ENCODE results near the gene PRKCA.

Gene PRKCA

DNA sequence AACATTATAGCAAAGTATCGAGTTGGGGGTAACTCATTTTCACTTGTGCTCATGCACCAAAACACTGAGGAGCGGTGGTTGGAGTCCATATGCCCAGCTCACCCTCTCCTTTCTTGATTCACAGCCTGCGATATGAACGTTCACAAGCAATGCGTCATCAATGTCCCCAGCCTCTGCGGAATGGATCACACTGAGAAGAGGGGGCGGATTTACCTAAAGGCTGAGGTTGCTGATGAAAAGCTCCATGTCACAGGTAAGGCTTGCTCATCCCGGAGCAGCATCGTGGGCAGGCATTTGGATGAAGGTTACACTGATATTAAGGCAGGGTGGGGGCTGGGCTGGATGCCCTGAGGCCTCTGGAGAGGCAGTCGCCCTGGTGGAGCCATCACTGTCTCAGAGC, 342.8 kb downstream of the PRKCA start:
- TF ChIP-seq TAF1 (IDR thresholded peaks at IDR 0.05; ENCODE audit: borderline replicate concordance, insufficient read depth, low read length) (no peak), FOXP2 (optimal IDR thresholded peaks at IDR 0.05; ENCODE audit: borderline replicate concordance, extremely low read depth, extremely low read length, insufficient read depth) (no peak), POLR2AphosphoS5 (IDR thresholded peaks at IDR 0.05; ENCODE audit: low read depth, low read length) (no peak)
- TF ChIP-seq, protein P1, sequence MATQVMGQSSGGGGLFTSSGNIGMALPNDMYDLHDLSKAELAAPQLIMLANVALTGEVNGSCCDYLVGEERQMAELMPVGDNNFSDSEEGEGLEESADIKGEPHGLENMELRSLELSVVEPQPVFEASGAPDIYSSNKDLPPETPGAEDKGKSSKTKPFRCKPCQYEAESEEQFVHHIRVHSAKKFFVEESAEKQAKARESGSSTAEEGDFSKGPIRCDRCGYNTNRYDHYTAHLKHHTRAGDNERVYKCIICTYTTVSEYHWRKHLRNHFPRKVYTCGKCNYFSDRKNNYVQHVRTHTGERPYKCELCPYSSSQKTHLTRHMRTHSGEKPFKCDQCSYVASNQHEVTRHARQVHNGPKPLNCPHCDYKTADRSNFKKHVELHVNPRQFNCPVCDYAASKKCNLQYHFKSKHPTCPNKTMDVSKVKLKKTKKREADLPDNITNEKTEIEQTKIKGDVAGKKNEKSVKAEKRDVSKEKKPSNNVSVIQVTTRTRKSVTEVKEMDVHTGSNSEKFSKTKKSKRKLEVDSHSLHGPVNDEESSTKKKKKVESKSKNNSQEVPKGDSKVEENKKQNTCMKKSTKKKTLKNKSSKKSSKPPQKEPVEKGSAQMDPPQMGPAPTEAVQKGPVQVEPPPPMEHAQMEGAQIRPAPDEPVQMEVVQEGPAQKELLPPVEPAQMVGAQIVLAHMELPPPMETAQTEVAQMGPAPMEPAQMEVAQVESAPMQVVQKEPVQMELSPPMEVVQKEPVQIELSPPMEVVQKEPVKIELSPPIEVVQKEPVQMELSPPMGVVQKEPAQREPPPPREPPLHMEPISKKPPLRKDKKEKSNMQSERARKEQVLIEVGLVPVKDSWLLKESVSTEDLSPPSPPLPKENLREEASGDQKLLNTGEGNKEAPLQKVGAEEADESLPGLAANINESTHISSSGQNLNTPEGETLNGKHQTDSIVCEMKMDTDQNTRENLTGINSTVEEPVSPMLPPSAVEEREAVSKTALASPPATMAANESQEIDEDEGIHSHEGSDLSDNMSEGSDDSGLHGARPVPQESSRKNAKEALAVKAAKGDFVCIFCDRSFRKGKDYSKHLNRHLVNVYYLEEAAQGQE (IDR thresholded peaks at IDR 0.05; ENCODE audit: insufficient read depth in 1 of 2, low read depth in 2 of 2, low read length in 2 of 2), result no peak

DNA sequence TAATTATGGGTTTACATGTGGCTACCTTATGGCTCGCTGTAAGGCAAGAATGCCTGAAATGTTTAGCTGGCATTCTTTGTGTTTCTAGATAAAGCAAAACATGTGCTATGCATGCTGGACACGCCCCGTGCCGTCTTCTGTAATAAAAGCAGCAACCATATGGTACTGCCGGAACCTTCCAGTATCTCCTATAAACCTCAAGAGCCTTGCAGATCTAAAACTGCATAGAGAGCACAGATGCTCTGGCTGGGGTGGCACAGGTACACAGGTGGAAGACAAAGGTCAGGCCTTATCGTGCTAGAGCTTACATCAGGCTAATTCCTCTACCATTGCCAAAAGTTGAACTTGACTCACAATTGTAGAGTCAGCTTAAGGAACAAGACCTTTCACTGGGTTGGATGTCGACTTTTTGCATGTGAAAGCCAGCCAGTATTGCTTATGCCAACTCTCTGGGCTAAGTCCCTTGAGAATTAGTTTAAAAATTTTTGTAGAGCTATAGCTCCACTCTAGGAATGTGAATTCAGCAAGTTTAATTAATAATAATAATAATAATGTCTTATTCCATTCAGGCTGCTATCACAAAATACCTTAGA, 345.1 kb downstream of the PRKCA start:
- TF ChIP-seq TAF1 (IDR thresholded peaks at IDR 0.05; ENCODE audit: borderline replicate concordance, insufficient read depth, low read length) (no peak), SIN3A (IDR thresholded peaks at IDR 0.05; ENCODE audit: borderline replicate concordance, insufficient read depth, low read length) (no peak), POLR2AphosphoS5 (IDR thresholded peaks at IDR 0.05; ENCODE audit: low read depth, low read length) (no peak), FOXP2 (optimal IDR thresholded peaks at IDR 0.05; ENCODE audit: borderline replicate concordance, extremely low read depth, extremely low read length, insufficient read depth) (no peak)
- TF ChIP-seq, protein P1 (IDR thresholded peaks at IDR 0.05; ENCODE audit: insufficient read depth in 1 of 2, low read depth in 2 of 2, low read length in 2 of 2), result no peak

DNA sequence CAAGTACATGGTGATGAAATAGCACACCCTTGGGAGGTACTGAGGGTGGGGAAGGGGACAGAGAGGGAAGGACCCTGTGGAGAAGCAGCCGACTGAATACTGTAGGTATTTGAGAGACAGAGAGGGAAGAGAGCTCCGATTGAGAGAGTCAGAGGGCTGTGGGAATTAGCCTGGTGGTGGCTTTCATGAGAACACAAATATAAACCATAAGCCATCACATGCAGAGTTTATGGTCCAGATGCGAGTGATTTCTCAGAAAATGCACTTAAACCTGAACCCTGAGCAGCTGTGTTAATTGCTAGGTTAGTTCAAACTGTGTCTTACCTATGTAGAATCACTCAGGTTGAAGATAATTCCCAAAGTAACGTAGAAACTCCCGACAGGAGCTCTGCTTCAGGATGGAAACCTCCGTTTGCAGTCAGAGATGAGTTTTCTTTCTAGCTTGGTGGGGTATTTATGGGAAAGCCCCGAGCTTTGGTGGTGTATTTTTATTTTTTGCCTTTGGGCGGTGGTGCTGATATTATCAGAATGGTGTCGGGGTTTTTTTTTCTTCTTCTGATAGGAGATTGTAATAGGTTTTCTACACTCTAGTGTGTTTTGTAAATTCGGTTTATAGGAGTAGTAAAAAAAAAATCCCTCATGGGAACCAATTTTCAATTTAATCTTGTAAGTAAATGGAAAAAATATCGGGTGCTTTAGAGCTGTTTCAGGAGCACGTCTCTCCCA, 347.6 kb downstream of the PRKCA start:
- TF ChIP-seq TAF1 (IDR thresholded peaks at IDR 0.05; ENCODE audit: borderline replicate concordance, insufficient read depth, low read length), result no peak
- TF ChIP-seq POLR2AphosphoS5 (IDR thresholded peaks at IDR 0.05; ENCODE audit: low read depth, low read length), result no peak
- TF ChIP-seq, protein P1 (IDR thresholded peaks at IDR 0.05; ENCODE audit: insufficient read depth in 1 of 2, low read depth in 2 of 2, low read length in 2 of 2), result no peak
- no peak for TF ChIP-seq SIN3A (IDR thresholded peaks at IDR 0.05; ENCODE audit: borderline replicate concordance, insufficient read depth, low read length)
- TF ChIP-seq FOXP2 (optimal IDR thresholded peaks at IDR 0.05; ENCODE audit: borderline replicate concordance, extremely low read depth, extremely low read length, insufficient read depth), result no peak

DNA sequence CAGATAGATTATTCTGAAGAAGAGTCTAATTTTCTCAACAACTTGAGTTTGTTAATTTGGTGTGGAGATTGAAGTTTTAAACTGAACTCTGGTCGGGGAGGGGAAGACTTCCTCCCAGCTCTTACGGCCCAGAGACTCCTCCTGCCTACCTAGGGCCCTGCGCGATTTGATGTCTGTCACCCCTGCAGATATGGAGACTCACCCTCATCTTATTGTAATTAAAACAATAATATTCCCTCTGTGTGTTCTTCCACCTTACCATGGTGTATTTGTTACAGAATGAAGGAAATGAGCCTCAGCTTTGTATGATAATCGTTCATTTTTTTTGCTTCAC, 348.1 kb downstream of the PRKCA start:
- TF ChIP-seq FOXP2 (optimal IDR thresholded peaks at IDR 0.05; ENCODE audit: borderline replicate concordance, extremely low read depth, extremely low read length, insufficient read depth) (no peak), SIN3A (IDR thresholded peaks at IDR 0.05; ENCODE audit: borderline replicate concordance, insufficient read depth, low read length) (no peak), POLR2AphosphoS5 (IDR thresholded peaks at IDR 0.05; ENCODE audit: low read depth, low read length) (no peak), TAF1 (IDR thresholded peaks at IDR 0.05; ENCODE audit: borderline replicate concordance, insufficient read depth, low read length) (no peak)
- TF ChIP-seq, protein P1 (IDR thresholded peaks at IDR 0.05; ENCODE audit: insufficient read depth in 1 of 2, low read depth in 2 of 2, low read length in 2 of 2), result no peak
